GM19468 (cell line): ENCODE results near the gene GTF2A1L.

Source experiments
- ATAC-seq: cut with Tn5 transposase; IDR thresholded peaks from one replicate; pipeline ENCODE4 v1.9.1; 2021; ENCODE audit warnings: mild to moderate bottlenecking, moderate library complexity, moderate number of reproducible peaks; ENCODE audit not compliant: unreplicated experiment; ENCODE audit errors: extremely low read depth

The GTF2A1L gene

GRCh38 chr2:48725696-48726494 is 108.2 kb downstream of the GTF2A1L start:
- no peak for ATAC-seq

- no peak for ATAC-seq
Observed at GRCh38 chr2:48727560-48727959, 109.9 kb downstream of the GTF2A1L start.

GRCh38 chr2:48728295-48728694 is 110.6 kb downstream of the GTF2A1L start:
- no peak for ATAC-seq

- no peak for ATAC-seq
Observed at GRCh38 chr2:48728840-48729239, 111.2 kb downstream of the GTF2A1L start.
